ENCODE data around the gene RFC5. TPM values are rescaled to one million over a fixed set of nuclear protein-coding genes. Genes with fewer than 3 reads are reported as not detected.

The RFC5 gene
- total and polyA plus RNA-seq, 10 of the 15 experiments (the other 5 are each of a cell fraction or from before 2014, with no cell fraction given) = 30.9 to 73.3 (median 53.5) TPM

- Histone ChIP-seq H3K27me3 (replicated peaks in 1 of 2; ENCODE audit: control insufficient read depth in 2 of 2, insufficient read depth in 2 of 2, low read length in 1 of 2) (no peaks in the 10 kb centered on the region), H3K9ac (ENCODE audit: control insufficient read depth, insufficient read depth, low read length) (no peak overlapping the region), H3K4me2 (ENCODE audit: control insufficient read depth, insufficient read depth) (no peak overlapping the region), H3K27ac (ENCODE audit: control insufficient read depth, insufficient read depth) (no peak overlapping the region), H3K79me2 (ENCODE audit: control insufficient read depth, insufficient read depth, low read length) (peaks cover 2% of the 10 kb centered on the region), H3K4me3 (no peak overlapping the region), H3K9me3 (replicated peaks; ENCODE audit: control insufficient read depth, insufficient read depth, low read length) (no peaks in the 10 kb centered on the region; the same call in 2 of the 3 replicates), H3K4me1 (ENCODE audit: control insufficient read depth, insufficient read depth, low read length) (no peaks in the 10 kb centered on the region), H3K36me3 (ENCODE audit: control insufficient read depth in 2 of 2, insufficient read depth in 2 of 2, low read length in 1 of 2) (peaks cover 0 to 15% of the 10 kb centered on the region in 2 experiments; a peak in 2 of 4 replicates), H4K20me1 (ENCODE audit: control insufficient read depth, insufficient read depth) (no peaks in the 10 kb centered on the region), H2AFZ (ENCODE audit: control insufficient read depth, low read depth, low read length) (no peak overlapping the region)
- in situ Hi-C loops (cut with MboI) (no loop called here), intact Hi-C loops (cut with micrococcal nuclease; ENCODE audit: unreplicated experiment) (no loop called here)
- POLR2A ChIA-PET = no interaction called here
- WGBS (ENCODE audit: insufficient coverage, insufficient replicate concordance, low lambda C conversion rate, missing lambda C conversion rate) = 89% methylated on average over 14 of the region's 14 CpGs
- ATAC-seq (no peak), DNase-seq (ENCODE audit: low read depth, low spot score) (no peak), FAIRE-seq (no peak)
- CTCF ChIA-PET = interaction anchor here (1.5 to 6.1 kb wide), 2 partner anchors 18 to 178 kb away, joined by 3 to 72 read pairs; no protein-coding TSS in a partner anchor
- no TSS peak for BruUV-seq (replicated peaks)
- RAD21 ChIA-PET (ENCODE audit: unreplicated experiment) = no interaction called here
- SMC1A ChIA-PET (ENCODE audit: uncharacterized antibody, unreplicated experiment) = interaction anchor here (0.8 to 1.2 kb wide), 2 partner anchors 9 to 178 kb away, joined by 3 read pairs; no protein-coding TSS in a partner anchor
- TF ChIP-seq IKZF2 (IDR thresholded peaks at IDR 0.05) (no peak), PAX8 (IDR thresholded peaks at IDR 0.05) (no peak), ZSCAN29 (IDR thresholded peaks at IDR 0.05) (no peak), ATF7 (IDR thresholded peaks at IDR 0.05; ENCODE audit: low read depth) (no peak), USF2 (IDR thresholded peaks at IDR 0.05; ENCODE audit: borderline replicate concordance, low read depth, low read length) (no peak), TBL1XR1 (IDR thresholded peaks at IDR 0.05; ENCODE audit: low read depth, low read length) (no peak), ESRRA (IDR thresholded peaks at IDR 0.05; ENCODE audit: low read length) (no peak)
Measured at GRCh38 chr12:118052324-118053070, 36.0 kb downstream of the RFC5 start.

Data from GM12878 (cell line).